AG04449 (cell line): Measurements from ENCODE around the gene ARL15.

Source experiments
- CTCF ChIA-PET: fragments of 350-600 bp; formaldehyde crosslinking; extraction: SDS; loops from one replicate; lab custom pipeline; 2021; ENCODE audit warnings: antibody characterized with exemption; lab: Yijun Ruan, JAX
- POLR2A ChIA-PET: fragments of 400-600, 350-600 bp; formaldehyde crosslinking; extraction: SDS; loops from one replicate; lab custom pipeline; 2020; ENCODE audit warnings: antibody characterized with exemption, inconsistent platforms; lab: Yijun Ruan, JAX
- DNase-seq: peaks from one replicate; pipeline ENCODE4 v3.0.0-alpha.2; 2010; ENCODE audit warnings: low read depth, low spot score
- H3K4me3 ChIP-seq: 2 replicates; pipeline ENCODE4 v1.5.1; 2011; ENCODE audit warnings: low read depth, mild to moderate bottlenecking, control low read depth, low read length
- TF ChIP-seq, protein P1 (sequence below): IDR thresholded peaks from one replicate; pipeline ENCODE4 v1.5.1; 2011; ENCODE audit warnings: mild to moderate bottlenecking, moderate library complexity, low read length, control low read depth, inconsistent platforms; ENCODE audit not compliant: insufficient read depth; ENCODE audit errors: missing control alignments

The ARL15 gene

DNA sequence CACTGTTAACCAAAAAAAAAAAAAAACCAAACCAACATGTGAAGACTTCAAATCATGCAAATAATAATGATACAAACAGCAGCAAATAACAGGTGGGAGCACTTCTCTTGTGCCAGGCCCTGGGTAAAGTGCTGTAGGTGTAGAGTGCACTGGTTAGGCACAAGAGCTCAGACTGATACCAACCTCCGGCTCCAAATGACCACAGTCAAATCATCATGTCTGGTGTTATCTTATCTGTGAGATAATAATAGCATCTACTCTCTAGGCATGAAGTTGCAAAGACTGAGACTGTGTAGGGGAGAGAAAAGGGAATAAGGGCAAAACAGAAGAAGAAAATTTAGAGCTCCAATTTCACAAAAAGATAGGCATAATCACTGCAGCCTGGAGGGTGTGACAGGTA, 159.5 kb downstream of the ARL15 start:
- ChIA-PET CTCF (no interaction called here), POLR2A (no interaction called here)
- DNase-seq, result no peak
- TF ChIP-seq, protein P1, sequence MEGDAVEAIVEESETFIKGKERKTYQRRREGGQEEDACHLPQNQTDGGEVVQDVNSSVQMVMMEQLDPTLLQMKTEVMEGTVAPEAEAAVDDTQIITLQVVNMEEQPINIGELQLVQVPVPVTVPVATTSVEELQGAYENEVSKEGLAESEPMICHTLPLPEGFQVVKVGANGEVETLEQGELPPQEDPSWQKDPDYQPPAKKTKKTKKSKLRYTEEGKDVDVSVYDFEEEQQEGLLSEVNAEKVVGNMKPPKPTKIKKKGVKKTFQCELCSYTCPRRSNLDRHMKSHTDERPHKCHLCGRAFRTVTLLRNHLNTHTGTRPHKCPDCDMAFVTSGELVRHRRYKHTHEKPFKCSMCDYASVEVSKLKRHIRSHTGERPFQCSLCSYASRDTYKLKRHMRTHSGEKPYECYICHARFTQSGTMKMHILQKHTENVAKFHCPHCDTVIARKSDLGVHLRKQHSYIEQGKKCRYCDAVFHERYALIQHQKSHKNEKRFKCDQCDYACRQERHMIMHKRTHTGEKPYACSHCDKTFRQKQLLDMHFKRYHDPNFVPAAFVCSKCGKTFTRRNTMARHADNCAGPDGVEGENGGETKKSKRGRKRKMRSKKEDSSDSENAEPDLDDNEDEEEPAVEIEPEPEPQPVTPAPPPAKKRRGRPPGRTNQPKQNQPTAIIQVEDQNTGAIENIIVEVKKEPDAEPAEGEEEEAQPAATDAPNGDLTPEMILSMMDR, result no peak
- H3K4me3 ChIP-seq, result no peak overlapping the region

DNA sequence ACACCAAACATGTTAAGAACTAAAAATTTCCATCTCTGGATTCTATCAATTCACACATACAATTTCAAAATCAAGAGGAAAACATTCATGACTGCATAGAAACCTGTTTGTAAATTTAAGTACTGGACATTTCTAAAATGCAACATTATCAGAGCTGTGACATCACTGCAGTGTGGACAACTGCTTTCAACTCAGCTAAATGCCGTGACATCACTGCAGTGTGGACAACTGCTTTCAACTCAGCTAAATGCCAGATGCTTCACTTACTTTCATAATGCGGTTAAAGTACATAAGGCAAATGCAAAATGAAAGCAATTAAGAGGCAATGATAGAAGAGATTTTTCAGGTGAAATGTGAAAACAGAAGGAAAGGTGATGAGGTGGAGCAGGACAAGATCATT, 161.5 kb downstream of the ARL15 start:
- DNase-seq, result no peak
- ChIA-PET CTCF (interaction anchor here (1.1 to 2.7 kb wide), 5 partner anchors 10 to 611 kb away, joined by 3 to 17 read pairs (median 3); no protein-coding TSS in a partner anchor), POLR2A (no interaction called here)
- no peak overlapping the region for H3K4me3 ChIP-seq
- TF ChIP-seq, protein P1, result no peak

DNA sequence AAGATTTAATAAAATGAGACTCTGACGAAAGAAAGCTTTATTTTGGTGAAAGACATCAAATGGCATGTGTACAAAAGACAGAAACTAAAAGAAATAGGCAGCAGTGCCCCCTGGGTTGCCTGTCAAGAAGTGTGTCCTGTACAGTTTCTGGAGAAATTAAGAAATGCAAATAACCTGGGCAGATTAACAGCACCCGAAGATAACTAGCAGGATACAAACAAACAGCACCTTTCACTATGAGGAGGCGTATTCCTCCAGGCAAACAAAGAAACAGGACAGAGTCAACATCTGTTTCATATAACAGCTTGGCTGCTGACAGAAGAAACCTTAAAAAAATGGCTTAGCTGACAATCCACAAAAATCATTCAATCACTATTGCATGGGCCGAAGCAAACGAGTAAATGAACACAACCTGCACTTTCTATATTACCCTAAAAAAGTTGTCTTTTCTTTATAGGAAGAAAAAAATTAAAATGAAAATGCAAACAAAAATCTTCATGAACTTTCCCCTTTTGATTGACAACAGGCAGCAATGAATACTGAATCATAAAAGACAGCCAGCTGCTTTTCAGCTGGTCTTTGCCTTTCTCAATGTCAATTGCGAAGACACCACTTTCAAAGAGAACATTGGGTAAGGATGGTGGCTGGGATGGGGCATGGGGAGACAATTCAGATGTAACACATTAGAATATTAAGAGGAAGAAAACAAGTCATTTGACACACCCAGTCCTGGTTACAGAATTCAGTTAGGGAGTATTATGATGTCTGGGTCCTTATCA, 162.1 kb downstream of the ARL15 start:
- TF ChIP-seq, protein P1, result peak; percentile 37
- H3K4me3 ChIP-seq, result no peak overlapping the region
- POLR2A ChIA-PET, result no interaction called here
- DNase-seq, result no peak
- CTCF ChIA-PET, result interaction anchor here (1.0 to 2.7 kb wide), 6 partner anchors 10 to 610 kb away, joined by 3 to 17 read pairs (median 3); no protein-coding TSS in a partner anchor

DNA sequence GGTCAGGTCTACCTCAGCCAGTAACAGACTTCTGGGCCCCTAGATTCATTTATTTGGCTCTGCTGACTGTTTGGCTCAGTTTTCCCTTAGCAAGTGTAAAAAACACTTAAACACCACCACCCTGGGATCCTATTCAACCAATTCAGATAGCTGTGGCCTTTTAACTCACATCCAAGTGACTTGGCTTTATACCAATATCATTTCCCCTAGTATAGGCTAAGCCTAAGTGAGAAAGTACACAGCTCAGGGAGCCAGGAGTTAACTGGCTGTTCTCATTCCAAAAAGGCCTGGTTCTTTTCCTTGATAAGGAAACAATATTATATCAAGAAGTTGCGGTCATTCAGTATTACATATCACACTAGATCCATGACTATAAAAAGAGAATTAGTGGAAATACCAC, 163.5 kb downstream of the ARL15 start:
- TF ChIP-seq, protein P1, result no peak
- DNase-seq, result no peak
- POLR2A ChIA-PET, result no interaction called here
- no peak overlapping the region for H3K4me3 ChIP-seq
- CTCF ChIA-PET, result interaction anchor here (0.9 to 2.7 kb wide), 2 partner anchors 12 to 669 kb away, joined by 3 to 17 read pairs; no protein-coding TSS in a partner anchor

DNA sequence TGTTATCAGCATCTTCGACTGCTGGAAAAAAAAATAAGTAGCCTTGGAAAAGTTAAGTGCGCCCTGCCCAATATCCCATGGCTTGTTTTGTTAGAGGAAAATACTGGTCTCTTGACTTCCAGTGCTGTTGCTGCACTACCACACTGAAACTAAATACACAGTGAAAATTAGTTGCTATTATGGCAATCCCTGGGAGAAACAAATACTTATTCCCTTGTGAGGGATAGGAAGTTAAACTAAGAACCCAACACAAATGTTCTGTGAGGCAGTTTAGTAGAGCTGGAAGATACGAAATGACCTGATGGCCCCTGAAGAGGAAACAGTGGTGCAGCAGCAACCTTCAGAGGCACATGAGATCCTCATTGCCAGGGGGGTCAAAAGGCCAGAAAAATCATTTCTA, 164.0 kb downstream of the ARL15 start:
- ChIA-PET CTCF (interaction anchor here (0.9 kb wide), 1 partner anchor 668 kb away, joined by 3 read pairs; no protein-coding TSS in a partner anchor), POLR2A (no interaction called here)
- TF ChIP-seq, protein P1, result no peak
- H3K4me3 ChIP-seq, result no peak overlapping the region
- no peak for DNase-seq

DNA sequence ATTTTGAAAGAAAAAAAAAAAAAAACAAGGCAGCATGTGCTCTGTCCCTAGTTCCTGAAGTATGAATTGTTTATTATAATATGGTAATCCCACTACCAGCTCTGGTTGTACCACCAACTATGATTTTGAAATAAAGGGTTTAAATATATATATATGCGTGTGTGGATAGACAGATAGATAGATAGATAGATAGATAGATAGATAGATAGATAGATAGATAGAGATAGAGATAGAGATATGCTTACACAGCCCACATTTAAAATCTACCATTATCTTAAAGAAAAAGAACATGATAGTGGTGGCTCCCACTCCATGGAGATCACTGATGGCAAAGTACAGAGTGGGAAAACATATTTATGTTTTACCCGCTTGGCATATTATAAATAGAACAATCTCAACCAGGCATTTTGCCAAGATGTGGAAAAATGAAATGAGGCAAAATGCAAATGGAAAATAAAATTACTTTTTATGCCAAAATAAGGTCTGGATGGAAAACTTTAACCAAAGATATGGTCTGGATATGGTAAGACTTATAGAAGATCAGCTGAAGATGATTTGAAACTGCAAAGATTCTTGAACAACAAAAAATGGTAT, 170.0 kb downstream of the ARL15 start:
- ChIA-PET POLR2A (no interaction called here), CTCF (no interaction called here)
- DNase-seq, result no peak
- TF ChIP-seq, protein P1, result no peak
- H3K4me3 ChIP-seq, result no peak overlapping the region
